HG03469 (cell line): ENCODE results near the gene SLC1A3.

Source experiments
- ATAC-seq: cut with Tn5 transposase; IDR thresholded peaks from one replicate; pipeline ENCODE4 v1.9.1; 2021; ENCODE audit warnings: mild to moderate bottlenecking, moderate library complexity, moderate number of reproducible peaks; ENCODE audit not compliant: unreplicated experiment

SLC1A3 gene

DNA sequence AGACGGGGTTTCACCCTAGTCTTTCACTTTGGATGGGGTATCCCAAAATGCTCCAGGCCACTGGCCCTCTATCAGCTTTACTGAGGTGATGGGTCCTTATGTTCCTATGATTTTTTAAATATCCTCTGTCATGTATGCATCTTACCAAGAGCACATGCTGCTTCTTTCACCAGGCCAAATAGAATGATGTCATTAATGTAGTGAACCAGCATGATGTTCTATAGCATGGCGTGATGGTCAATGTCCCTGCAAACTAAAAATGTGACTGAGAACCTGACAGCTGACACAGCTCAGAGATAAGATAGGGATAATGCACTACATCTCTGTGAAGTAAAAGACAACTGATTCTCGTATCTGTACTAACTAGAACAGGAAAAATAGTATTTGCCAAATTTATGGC lies 103.6 kb downstream of the SLC1A3 start:
- ATAC-seq = no peak

- no peak for ATAC-seq
These were observed 106.3 kb downstream of the SLC1A3 start for GRCh38 chr5:36712706-36713105.

GRCh38 chr5:36713541-36713940 lies 107.1 kb downstream of the SLC1A3 start:
- no peak for ATAC-seq

- ATAC-seq = no peak
These were observed 110.8 kb downstream of the SLC1A3 start for GRCh38 chr5:36717131-36717695.

DNA sequence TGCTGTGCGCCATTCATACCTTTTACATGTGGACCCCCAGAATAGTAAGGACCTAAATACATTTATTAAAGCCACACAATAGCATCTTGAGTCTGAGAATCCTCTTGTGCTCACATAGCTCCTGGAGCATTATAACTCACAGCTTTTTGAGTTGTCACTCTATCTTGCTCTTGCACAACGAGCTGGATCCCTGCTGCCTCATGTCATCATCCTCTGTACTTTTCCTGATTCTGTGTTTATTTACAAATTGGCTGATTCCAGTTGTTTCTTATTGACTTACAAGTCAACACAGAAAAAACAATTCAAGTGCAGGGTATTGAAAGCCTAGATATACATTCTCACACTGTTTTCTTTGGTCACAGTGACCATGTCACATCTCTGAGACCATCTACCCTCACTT lies 112.9 kb downstream of the SLC1A3 start:
- no peak for ATAC-seq

- no peak for ATAC-seq
These were observed 114.3 kb downstream of the SLC1A3 start for GRCh38 chr5:36720688-36721087.

DNA sequence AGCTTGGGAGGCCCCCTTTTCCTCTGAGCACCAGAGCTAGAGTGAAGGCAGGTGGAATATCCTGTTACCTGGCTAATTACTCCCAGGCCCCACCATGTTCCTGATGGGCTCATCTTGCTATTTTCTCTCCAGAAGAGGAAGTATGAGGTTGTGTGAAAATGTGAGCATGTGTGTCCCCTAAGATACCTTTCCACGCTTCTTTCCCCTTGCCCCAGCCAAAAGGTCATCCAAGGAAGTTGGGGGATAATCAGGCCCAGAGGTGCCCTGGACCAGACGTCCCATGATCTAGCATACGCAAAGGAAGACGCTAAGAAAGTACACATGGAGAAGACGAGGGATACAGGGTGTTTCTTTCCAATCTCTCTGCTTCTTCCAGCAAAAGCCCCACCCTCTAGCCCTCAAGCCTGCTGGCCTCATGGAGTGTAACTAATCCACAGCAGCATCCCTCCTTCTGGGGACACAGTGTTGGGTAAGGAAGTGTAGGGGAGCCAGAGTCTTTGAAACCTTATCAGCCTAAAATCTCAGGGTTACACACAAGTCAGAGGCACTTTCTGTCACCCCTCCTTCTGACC lies 115.3 kb downstream of the SLC1A3 start:
- ATAC-seq = no peak

GRCh38 chr5:36722900-36723299 lies 116.5 kb downstream of the SLC1A3 start:
- ATAC-seq = peak; percentile 27

DNA sequence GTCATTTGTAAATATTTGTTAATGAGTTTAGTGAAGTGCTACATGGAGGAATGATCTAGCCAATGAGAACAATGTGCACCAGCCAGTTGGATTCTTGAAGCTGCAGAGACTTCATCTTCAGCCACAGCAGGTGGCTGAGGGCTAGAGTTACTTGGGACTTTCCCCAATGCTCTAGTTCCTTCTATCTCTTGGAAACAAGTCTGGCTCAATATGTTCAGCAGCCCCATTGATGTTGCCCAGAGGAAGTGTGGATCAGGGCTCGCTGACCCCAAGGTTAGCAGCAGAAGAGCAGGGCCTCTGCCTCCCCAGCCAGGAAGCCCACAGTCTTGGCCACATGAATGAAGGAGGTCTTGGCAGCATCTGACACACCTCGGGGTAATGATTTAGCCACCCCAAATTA lies 117.5 kb downstream of the SLC1A3 start:
- ATAC-seq = peak; percentile 27

GRCh38 chr5:36724467-36725332 lies 118.3 kb downstream of the SLC1A3 start:
- ATAC-seq = peak; percentile 59

DNA sequence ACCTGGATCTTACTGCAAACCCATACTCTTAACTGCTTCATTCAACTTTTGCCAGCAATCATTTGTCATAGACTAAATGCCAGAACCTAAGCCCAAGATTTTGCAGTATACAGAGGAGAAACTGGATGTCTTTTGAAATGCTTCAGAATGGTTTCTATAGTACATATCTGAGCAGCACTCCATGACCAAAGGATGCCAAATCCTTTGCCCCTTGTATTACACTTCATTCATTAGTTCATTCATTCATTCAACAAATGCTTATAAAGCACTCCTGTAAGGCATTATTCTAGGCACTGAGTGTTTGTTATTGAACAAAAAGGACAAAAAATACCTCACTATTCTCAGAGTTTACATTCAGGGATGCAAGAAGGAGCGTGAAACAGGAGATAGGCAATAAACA lies 119.9 kb downstream of the SLC1A3 start:
- no peak for ATAC-seq

- no peak for ATAC-seq
These were observed 120.4 kb downstream of the SLC1A3 start for GRCh38 chr5:36726767-36727166.

DNA sequence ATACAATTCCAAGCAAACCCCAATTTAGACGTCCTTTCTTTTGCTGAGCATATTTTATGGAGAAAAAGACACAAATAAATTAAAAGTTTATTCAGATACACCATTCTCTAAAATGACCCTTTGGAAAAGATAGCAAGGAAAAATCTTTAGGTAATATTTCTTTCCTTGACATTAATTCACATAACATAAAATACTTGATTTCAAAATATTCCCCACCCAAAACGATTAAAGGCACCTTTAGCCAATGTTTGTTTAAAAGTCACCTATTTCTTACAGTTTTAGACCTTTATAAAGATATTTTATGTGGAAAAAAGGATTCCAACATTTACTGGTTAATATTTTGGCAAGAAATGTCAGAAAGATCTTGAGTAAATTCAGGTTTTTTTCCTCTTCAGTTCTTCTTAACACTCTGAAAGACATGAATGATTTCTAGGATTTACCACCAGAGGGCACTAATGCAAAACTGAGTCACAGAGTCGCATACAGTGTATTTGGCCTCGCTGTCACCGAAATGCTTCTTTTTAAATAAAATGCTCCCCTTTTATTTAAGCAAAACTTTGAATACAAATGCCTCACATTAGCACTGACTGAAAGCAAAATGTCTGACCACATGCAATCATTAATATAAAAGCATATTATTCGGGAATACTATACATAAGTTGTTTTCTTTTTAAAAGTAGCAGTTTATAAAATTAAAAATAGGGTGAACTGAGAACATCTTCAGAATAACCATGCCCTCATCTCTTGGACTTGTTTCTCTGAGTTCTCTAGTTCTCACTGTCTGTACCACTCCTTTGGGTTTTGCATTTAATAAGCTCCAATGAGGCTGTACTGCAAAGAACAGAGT lies 122.5 kb downstream of the SLC1A3 start:
- ATAC-seq = no peak

DNA sequence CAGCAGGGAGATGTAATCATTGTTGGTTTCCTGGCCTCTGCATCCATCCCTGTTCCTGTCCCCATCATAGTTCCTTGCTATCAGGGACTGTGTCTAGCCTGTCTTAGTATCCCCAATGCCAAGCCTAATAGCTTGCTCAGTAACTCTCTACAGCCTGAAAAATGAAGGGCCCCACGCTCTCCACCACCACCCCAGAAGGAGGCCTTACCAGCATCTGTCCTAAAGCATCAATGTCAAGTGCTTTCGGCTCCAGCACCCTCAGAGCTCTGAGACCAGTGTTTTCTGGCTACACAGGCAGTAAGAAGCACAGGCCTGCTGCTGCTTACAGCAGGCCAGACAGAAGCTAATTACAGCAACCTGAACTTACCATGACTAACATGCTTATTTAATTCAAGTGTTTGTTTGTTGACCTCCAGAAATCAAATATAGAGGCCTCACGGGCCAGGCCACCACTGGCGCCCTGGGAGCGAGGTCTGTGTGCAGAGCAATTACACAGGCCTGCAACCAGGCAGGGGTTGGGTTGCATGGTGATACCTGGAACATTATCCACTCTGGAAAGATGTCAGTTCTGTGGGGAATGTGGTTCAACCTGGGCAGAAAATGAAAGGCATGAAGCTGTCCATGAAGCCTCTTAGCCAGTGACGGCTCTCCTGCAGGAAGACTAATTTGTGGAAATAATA lies 124.3 kb downstream of the SLC1A3 start:
- ATAC-seq = no peak

DNA sequence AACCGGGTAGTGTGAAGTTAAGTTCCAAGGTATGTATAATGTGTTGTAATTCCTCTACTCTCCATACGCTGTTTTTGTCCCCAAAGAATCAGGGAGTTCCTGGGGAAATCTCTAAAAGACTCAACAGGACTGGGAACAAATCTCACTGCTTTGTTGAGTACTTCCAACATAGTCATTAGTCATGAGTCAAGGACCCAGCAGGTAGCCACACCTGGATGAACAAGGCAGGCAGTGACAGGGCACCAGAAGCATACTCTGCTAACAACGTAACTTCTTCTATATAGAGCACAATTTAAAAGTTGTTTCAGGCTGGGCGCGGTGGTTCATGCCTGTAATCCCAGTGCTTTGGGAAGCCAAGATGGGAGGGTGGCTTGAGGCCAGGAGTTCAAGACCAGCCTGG lies 126.8 kb downstream of the SLC1A3 start:
- ATAC-seq = no peak

GRCh38 chr5:36734422-36734821 lies 128.0 kb downstream of the SLC1A3 start:
- no peak for ATAC-seq

- no peak for ATAC-seq
These were observed 129.5 kb downstream of the SLC1A3 start for GRCh38 chr5:36735891-36736290.
